ENCODE measurements around the gene TSPOAP1.

Gene TSPOAP1

GRCh38 chr17:58283674-58284612 lies 44.7 kb downstream of the TSPOAP1 start:
- no peak for DNase-seq (ENCODE audit: low read depth in 1 of 2, low spot score in 1 of 2)
- in situ Hi-C loops (cut with HindIII; ENCODE audit: low pct_unique_long_range_greater_than_20kb, low sequenced_read_pairs) = no loop called here
- no peak for TF ChIP-seq JUND (IDR thresholded peaks at IDR 0.05; ENCODE audit: low read depth)

DNA sequence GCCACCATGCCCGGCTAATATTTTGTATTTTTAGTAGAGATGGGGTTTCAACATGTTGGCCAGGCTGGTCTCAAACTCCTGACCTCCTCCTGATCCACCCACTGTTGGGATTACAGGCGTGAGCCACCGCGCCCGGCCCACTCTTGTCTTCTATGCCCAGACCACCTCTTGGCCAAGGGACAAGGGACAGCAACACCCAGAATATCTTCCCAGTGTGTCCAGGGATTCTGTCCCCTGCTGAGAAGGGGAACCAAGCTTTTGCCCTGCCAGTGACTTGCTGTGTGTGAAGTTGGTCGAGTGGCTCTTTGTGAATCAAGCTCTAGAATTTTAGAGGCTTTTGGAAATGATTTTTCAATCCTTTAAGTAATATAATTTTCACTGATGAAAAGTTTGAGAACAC lies 46.2 kb downstream of the TSPOAP1 start:
- TF ChIP-seq JUND (IDR thresholded peaks at IDR 0.05; ENCODE audit: low read depth) = no peak
- in situ Hi-C loops (cut with HindIII; ENCODE audit: low pct_unique_long_range_greater_than_20kb, low sequenced_read_pairs) = no loop called here
- no peak for DNase-seq (ENCODE audit: low read depth in 1 of 2, low spot score in 1 of 2)

DNA sequence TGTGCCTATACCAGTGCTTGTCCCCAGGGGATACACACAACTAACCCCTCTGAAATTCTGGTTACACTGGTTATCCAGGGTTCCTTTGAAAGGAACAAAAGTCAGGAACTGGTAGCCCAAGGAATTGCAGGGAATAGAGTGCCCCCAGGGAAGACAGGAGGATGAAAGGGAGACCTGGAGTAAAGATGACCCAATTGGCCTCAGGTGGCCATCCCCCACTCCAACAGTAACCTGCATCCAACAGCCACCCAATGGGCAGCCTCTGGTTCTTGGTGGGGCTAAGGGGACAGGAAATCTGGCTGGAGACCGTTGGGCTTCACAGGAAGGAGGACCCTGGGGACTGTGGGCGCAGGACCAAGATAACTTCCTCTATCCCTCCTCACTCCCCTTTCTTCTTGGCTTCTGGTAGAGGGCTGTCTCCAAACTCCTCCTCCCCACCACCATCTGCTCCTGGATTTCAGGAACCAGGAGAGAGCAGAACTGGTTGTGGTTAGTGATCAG lies 47.0 kb downstream of the TSPOAP1 start:
- in situ Hi-C loops (cut with HindIII; ENCODE audit: low pct_unique_long_range_greater_than_20kb, low sequenced_read_pairs) = no loop called here
- no peak for TF ChIP-seq JUND (IDR thresholded peaks at IDR 0.05; ENCODE audit: low read depth)
- no peak for DNase-seq (ENCODE audit: low read depth in 1 of 2, low spot score in 1 of 2)

DNA sequence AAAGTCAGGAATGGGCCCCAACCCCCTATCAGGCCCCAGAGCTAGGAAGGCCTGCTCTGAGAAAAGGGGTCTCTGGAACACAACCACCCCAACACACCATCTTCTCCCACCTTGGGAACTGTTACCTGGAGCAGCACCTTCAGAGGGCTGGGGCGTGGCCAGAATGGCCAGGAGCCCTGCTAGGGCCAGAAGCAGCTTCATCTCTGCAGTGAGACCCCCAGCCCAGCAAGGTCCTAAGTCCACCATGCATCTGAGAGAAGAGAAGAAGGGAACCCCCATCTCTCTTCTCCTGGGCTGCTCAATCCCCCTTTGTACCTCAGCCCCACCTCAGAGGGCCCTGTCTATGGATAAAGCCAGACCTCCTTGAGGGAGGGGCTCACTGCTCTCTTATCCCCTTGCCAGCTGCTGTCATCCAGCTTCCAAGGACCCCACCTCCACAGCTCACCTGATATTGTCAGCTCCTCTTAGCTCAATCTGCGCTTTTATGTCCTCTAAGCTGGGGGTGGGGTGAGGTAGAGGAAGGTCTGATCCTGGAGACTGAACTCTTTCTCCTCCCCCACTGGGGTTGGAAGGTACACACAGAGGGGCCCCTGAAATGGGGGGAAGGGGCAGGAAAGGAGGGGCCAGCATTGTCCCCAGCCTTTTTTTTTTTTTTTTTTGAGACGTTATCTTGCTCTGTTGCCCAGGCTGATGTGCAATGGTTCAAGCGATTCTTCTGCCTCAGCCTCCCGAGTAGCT lies 47.9 kb downstream of the TSPOAP1 start, which contains the start of gene MPO:
TSS of gene MPO (minus strand) at position 456 of the 738 bp plus-strand sequence. CDS start at position 279, 177 bp downstream.
- in situ Hi-C loops (cut with HindIII; ENCODE audit: low pct_unique_long_range_greater_than_20kb, low sequenced_read_pairs) = no loop called here

GRCh38 chr17:58279736-58280479 lies 48.7 kb downstream of the TSPOAP1 start:
- in situ Hi-C loops (cut with HindIII; ENCODE audit: low pct_unique_long_range_greater_than_20kb, low sequenced_read_pairs) = no loop called here

More for the DNA sequence above, 47.9 kb downstream of the TSPOAP1 start, which contains the start of gene MPO:
- TF ChIP-seq JUND (IDR thresholded peaks at IDR 0.05; ENCODE audit: low read depth) = no peak
- DNase-seq (ENCODE audit: low read depth in 1 of 2, low spot score in 1 of 2) = no peak

GRCh38 chr17:58279016-58279711 lies 49.4 kb downstream of the TSPOAP1 start:
- in situ Hi-C loops (cut with HindIII; ENCODE audit: low pct_unique_long_range_greater_than_20kb, low sequenced_read_pairs) = no loop called here
- DNase-seq (ENCODE audit: low read depth in 1 of 2, low spot score in 1 of 2) = no peak
- TF ChIP-seq JUND (IDR thresholded peaks at IDR 0.05; ENCODE audit: low read depth) = no peak

More at GRCh38 chr17:58279736-58280479, 48.7 kb downstream of the TSPOAP1 start:
- no peak for DNase-seq (ENCODE audit: low read depth in 1 of 2, low spot score in 1 of 2)
- TF ChIP-seq JUND (IDR thresholded peaks at IDR 0.05; ENCODE audit: low read depth) = no peak

- in situ Hi-C loops (cut with HindIII; ENCODE audit: low pct_unique_long_range_greater_than_20kb, low sequenced_read_pairs) = no loop called here
- TF ChIP-seq JUND (IDR thresholded peaks at IDR 0.05; ENCODE audit: low read depth) = no peak
- DNase-seq (ENCODE audit: low read depth in 1 of 2, low spot score in 1 of 2) = peak in 1 of 2 experiments; percentile 14
These were observed 50.0 kb downstream of the TSPOAP1 start for GRCh38 chr17:58278661-58279015.

GRCh38 chr17:58277802-58278595 lies 50.6 kb downstream of the TSPOAP1 start:
- no peak for TF ChIP-seq JUND (IDR thresholded peaks at IDR 0.05; ENCODE audit: low read depth)
- in situ Hi-C loops (cut with HindIII; ENCODE audit: low pct_unique_long_range_greater_than_20kb, low sequenced_read_pairs) = no loop called here
- DNase-seq (ENCODE audit: low read depth in 1 of 2, low spot score in 1 of 2) = no peak

GRCh38 chr17:58277107-58277801 lies 51.3 kb downstream of the TSPOAP1 start:
- in situ Hi-C loops (cut with HindIII; ENCODE audit: low pct_unique_long_range_greater_than_20kb, low sequenced_read_pairs) = no loop called here
- no peak for TF ChIP-seq JUND (IDR thresholded peaks at IDR 0.05; ENCODE audit: low read depth)
- DNase-seq (ENCODE audit: low read depth in 1 of 2, low spot score in 1 of 2) = peak in 1 of 2 experiments; percentile 35

DNA sequence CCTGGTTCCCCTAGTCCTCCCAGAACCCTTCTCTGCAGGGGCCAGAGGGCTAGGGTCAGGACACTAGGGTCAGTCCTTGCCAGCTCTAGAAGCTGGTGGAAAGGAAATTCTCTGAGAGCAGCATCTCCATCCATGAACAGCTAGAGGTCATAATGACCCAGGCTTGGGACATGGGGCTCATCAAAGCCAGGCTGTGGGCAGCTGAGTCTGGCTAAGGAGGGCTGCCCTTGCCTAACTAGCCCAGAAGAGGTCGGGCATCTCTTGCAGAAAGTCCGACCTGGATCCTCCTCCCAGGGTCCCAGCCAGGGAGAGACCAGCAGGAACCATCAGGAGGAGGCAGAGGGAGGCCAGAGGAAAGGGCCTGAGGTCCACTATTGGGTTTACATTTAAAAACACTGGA lies 52.2 kb downstream of the TSPOAP1 start:
- TF ChIP-seq JUND (IDR thresholded peaks at IDR 0.05; ENCODE audit: low read depth) = no peak
- DNase-seq (ENCODE audit: low read depth in 1 of 2, low spot score in 1 of 2) = no peak
- in situ Hi-C loops (cut with HindIII; ENCODE audit: low pct_unique_long_range_greater_than_20kb, low sequenced_read_pairs) = no loop called here
